Activated B cell treated with CpG ODN at 0.5 μM for 24 hours (primary cell): ENCODE measurements around the gene C4B. TPM values are rescaled to one million over a fixed set of nuclear protein-coding genes. Genes with fewer than 3 reads are reported as not detected.
"Not testable (repeated sequence)": the region's sequence is repeated elsewhere in the genome, so short reads cannot be mapped to it uniquely, and the experiment has no call there.

Source experiments
- ATAC-seq: fragments of 200-7000 bp; cut with Tn5 transposase; one replicate; pipeline ENCODE4 v1.10.0; 2021; ENCODE audit warnings: low read depth, mild to moderate bottlenecking, moderate library complexity
- CTCF ChIA-PET: fragments of 350-600 bp; sonication (Branson Sonifier 250); formaldehyde crosslinking; loops from one replicate; lab custom pipeline; 2021; ENCODE audit warnings: antibody characterized with exemption; lab: Charles Lee
- POLR2A ChIA-PET: fragments of 350-600 bp; sonication (Branson Sonifier 250); formaldehyde crosslinking; loops from one replicate; lab custom pipeline; 2021; ENCODE audit warnings: antibody characterized with exemption; lab: Charles Lee
- DNase-seq: peaks from one replicate; pipeline ENCODE4 v3.0.0; 2022
- H3K27ac Mint-ChIP-seq: one replicate; pipeline ENCODE4 v1.8.0; 2020; ENCODE audit warnings: mixed read lengths
- H3K27me3 Mint-ChIP-seq: one replicate; pipeline ENCODE4 v1.8.0; 2021; ENCODE audit warnings: mixed read lengths
- H3K36me3 Mint-ChIP-seq: one replicate; pipeline ENCODE4 v1.8.0; 2021; ENCODE audit warnings: low read depth, mixed read lengths
- H3K4me1 Mint-ChIP-seq: one replicate; pipeline ENCODE4 v1.8.0; 2021; ENCODE audit warnings: mixed read lengths
- H3K4me3 Mint-ChIP-seq: one replicate; pipeline ENCODE4 v1.8.0; 2020; ENCODE audit warnings: mild to moderate bottlenecking, mixed read lengths
- H3K9me3 Mint-ChIP-seq: one replicate; pipeline ENCODE4 v1.8.0; 2020; ENCODE audit warnings: mixed read lengths
- intact Hi-C: fragments of 100-400 bp; cut with micrococcal nuclease; formaldehyde crosslinking; loops from one replicate; pipeline ENCODE4 v1.15.1; 2024
- total RNA-seq: library from RNA; stranded (reverse); gene quantifications from 2 replicates; pipeline ENCODE4 v1.2.3, GENCODE V29; 2022
- TF ChIP-seq, protein P1 (sequence below): fragments of 200-600 bp; IDR thresholded peaks from one replicate; pipeline ENCODE4 v1.8.0; 2022; ENCODE audit warnings: antibody characterized with exemption, mild to moderate bottlenecking

The C4B gene
- total RNA-seq, 1 donor from 2014 or later: 5.3 TPM

DNA sequence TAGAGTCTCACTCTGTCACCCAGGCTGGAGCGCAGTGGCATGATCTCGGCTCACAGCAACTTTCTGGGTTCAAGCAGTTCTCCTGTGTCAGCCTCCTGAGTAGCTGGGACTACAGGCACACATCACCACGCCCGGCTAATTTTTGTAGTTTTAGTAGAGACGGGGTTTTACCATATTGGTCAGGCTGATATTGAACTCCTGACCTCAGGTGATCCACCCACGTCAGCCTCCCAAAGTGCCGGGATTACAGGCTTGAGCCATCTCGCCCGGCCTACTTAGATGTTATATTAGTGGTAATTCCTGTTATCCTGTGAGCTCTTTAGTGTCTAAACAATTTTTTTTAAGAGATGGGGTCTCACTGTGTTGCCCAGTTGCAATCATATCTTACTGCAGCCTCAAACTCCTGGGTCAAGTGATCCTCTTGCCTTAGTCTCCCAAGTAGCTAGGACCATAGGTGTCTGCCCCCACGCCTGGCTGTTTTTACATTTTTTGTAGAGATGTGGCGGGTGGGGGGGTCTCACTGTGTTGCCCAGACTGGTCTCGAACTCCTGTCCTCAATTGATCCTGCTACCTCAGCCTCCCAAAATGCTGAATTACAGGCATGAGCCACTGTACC is 36.7 kb upstream of the C4B start:
- peaks cover 15% of the 10 kb centered on the region for H3K36me3 Mint-ChIP-seq
- ATAC-seq: no peak
- no peak for DNase-seq
- TF ChIP-seq, protein P1, sequence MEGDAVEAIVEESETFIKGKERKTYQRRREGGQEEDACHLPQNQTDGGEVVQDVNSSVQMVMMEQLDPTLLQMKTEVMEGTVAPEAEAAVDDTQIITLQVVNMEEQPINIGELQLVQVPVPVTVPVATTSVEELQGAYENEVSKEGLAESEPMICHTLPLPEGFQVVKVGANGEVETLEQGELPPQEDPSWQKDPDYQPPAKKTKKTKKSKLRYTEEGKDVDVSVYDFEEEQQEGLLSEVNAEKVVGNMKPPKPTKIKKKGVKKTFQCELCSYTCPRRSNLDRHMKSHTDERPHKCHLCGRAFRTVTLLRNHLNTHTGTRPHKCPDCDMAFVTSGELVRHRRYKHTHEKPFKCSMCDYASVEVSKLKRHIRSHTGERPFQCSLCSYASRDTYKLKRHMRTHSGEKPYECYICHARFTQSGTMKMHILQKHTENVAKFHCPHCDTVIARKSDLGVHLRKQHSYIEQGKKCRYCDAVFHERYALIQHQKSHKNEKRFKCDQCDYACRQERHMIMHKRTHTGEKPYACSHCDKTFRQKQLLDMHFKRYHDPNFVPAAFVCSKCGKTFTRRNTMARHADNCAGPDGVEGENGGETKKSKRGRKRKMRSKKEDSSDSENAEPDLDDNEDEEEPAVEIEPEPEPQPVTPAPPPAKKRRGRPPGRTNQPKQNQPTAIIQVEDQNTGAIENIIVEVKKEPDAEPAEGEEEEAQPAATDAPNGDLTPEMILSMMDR: no peak
- CTCF ChIA-PET: no interaction called here
- no peak overlapping the region for H3K27ac Mint-ChIP-seq
- POLR2A ChIA-PET: interaction anchor here (1.2 kb wide), 1 partner anchor 19 kb away, joined by 3 read pairs; the partner anchor contains the start of genes NELFE and SKIC2
- no peaks in the 10 kb centered on the region for H3K27me3 Mint-ChIP-seq
- H3K9me3 Mint-ChIP-seq: no peaks in the 10 kb centered on the region
- intact Hi-C loops: loop anchor here (10.0 kb wide), 1 partner anchor 1227 kb away; the partner anchor contains the start of genes HSD17B8, RING1, RXRB and SLC39A7
- H3K4me1 Mint-ChIP-seq: peaks cover 8% of the 10 kb centered on the region
- no peak overlapping the region for H3K4me3 Mint-ChIP-seq

DNA sequence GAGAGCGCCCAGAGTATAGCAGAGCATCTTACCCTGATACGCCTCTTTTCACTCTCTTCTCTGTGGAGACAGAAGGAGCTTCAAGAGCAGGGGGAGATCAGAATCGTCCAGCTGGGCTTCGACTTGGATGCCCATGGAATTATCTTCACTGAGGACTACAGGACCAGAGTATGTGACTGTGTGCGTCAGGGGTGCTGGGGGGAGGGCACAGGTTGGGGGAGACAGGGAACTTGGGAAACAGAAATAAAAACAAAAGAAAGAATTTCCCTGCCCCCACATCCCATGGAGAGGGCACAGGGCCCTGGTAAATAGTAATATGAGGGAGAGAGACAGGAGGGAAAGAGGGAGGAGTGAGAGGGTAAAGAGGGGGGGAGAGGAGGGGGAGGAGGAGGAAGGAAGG is 35.8 kb upstream of the C4B start:
- DNase-seq: no peak
- no peak for ATAC-seq
- Mint-ChIP-seq H3K36me3 (peaks cover 15% of the 10 kb centered on the region), H3K27me3 (no peaks in the 10 kb centered on the region), H3K4me3 (no peak overlapping the region), H3K27ac (no peak overlapping the region), H3K4me1 (no peaks in the 10 kb centered on the region), H3K9me3 (no peaks in the 10 kb centered on the region)
- ChIA-PET POLR2A (interaction anchor here (1.2 kb wide), 1 partner anchor 20 kb away, joined by 3 read pairs; the partner anchor contains the start of genes NELFE and SKIC2), CTCF (no interaction called here)
- intact Hi-C loops: loop anchor here (10.0 kb wide), 1 partner anchor 1226 kb away; the partner anchor contains the start of genes HSD17B8, RING1, RXRB and SLC39A7
- TF ChIP-seq, protein P1: no peak

DNA sequence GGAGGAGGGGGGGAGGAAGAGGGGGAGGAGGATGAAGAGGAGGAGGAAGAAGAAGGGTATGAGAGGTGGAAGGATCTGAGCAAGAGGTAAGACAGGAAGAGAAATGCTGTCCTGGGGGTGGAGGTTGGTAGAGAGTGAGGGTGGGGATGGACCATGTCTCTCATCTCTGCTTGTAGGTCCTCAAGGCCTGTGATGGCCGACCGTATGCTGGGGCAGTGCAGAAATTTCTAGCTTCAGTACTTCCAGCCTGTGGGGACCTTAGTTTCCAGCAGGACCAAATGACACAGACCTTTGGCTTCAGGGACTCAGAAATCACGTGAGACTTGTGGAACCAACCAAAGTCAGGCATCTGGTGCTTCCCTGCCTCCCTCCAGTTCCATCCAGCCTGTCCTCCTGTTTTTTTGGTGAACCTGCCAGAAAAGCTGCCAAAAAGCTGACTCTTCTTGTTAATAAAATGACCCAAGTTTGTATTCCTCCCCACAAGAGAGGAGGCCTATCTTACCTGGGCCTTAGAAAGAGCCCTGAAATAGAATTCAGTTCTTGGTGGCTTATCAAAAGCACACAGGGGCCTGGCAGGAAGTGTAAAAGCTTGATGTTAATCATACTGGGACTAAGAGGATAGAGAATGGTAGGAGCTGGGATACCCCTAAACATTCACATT is 35.2 kb upstream of the C4B start:
- intact Hi-C loops: loop anchor here (10.0 kb wide), 1 partner anchor 1225 kb away; the partner anchor contains the start of genes HSD17B8, RING1, RXRB and SLC39A7
- Mint-ChIP-seq H3K9me3 (no peaks in the 10 kb centered on the region), H3K27me3 (no peaks in the 10 kb centered on the region), H3K4me3 (no peak overlapping the region), H3K27ac (no peak overlapping the region), H3K4me1 (no peaks in the 10 kb centered on the region), H3K36me3 (peaks cover 15% of the 10 kb centered on the region)
- POLR2A ChIA-PET: no interaction called here
- ATAC-seq (no peak), DNase-seq (no peak)
- TF ChIP-seq, protein P1: no peak
- CTCF ChIA-PET: no interaction called here

DNA sequence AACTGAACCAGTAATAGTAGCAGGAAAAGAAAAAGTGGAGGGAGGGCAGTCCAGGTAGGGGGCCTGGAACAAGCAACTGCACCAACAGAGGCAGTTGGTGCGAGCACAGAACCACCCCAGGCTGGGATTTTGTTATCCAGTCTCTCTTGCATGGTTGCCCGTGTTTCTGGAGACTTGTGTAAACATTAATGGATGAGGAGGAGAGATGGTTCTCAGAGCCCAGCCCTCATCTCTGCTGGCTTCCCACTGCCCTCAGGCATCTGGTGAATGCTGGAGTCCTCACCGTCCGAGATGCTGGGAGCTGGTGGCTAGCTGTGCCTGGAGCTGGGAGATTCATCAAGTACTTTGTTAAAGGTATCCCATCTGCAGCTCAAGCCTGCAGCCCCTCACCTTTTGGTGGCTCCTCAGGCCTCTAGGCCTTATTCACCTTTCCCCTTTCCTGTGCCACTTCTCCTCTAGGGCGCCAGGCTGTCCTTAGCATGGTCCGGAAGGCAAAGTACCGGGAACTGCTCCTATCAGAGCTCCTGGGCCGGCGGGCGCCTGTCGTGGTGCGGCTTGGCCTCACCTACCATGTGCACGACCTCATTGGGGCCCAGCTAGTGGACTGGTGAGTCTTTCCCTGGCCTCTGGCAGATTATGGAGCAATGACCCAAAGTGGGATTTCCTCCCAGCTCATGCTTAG is 34.3 kb upstream of the C4B start:
- H3K36me3 Mint-ChIP-seq: peaks cover 15% of the 10 kb centered on the region
- CTCF ChIA-PET, H3K27me3 Mint-ChIP-seq, ATAC-seq, H3K27ac Mint-ChIP-seq, H3K4me1 Mint-ChIP-seq, H3K9me3 Mint-ChIP-seq, POLR2A ChIA-PET, DNase-seq, H3K4me3 Mint-ChIP-seq, intact Hi-C loops: not testable (repeated sequence)

DNA sequence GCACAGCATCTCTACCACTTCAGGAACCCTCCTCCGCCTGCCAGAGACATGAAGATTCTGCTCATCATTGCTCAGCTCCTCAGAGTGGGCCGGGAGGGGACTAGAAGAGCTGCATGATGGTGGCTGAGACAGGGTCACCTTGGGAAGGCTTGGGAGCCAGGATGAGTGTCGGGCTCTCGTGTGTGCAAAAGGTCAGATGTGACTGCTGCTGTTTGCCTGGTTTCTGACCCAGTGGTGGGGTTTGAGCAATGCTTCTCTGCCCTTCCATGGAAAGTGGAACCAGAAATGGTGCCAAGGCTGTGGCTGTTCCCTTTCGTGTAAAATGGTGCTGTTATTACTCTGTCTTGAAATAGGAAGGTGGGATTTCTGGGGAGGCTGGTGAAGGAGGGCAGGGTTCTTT is 33.6 kb upstream of the C4B start:
- ATAC-seq, POLR2A ChIA-PET, H3K9me3 Mint-ChIP-seq, DNase-seq, intact Hi-C loops, H3K27me3 Mint-ChIP-seq, H3K27ac Mint-ChIP-seq, H3K4me3 Mint-ChIP-seq, H3K4me1 Mint-ChIP-seq, CTCF ChIA-PET: not testable (repeated sequence)
- H3K36me3 Mint-ChIP-seq: peaks cover 15% of the 10 kb centered on the region

DNA sequence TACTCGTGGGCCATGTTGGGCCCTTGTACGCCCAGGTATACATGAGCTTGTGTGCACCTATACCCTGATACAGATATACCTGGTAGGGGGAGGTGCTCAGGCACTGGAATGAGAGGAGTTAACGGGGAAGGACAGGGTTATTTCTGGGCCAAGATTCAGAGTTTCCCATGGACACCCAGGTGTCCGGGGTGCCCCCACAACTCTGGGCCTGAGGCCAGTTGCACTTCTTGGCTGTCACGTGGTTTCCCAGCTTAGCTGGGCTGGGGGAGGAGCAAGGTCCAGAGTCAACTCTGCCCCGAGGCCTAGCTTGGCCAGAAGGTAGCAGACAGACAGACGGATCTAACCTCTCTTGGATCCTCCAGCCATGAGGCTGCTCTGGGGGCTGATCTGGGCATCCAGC is 32.9 kb upstream of the C4B start, which contains the start of gene C4A:
Gene C4A (plus strand): TSS at position 314 of the 400 bp plus-strand sequence. CDS start 51 bp downstream, at position 365.
- DNase-seq, H3K27me3 Mint-ChIP-seq, ATAC-seq, CTCF ChIA-PET, H3K27ac Mint-ChIP-seq, intact Hi-C loops, H3K4me1 Mint-ChIP-seq, POLR2A ChIA-PET, H3K4me3 Mint-ChIP-seq, H3K9me3 Mint-ChIP-seq: not testable (repeated sequence)
- H3K36me3 Mint-ChIP-seq: peaks cover 15% of the 10 kb centered on the region

DNA sequence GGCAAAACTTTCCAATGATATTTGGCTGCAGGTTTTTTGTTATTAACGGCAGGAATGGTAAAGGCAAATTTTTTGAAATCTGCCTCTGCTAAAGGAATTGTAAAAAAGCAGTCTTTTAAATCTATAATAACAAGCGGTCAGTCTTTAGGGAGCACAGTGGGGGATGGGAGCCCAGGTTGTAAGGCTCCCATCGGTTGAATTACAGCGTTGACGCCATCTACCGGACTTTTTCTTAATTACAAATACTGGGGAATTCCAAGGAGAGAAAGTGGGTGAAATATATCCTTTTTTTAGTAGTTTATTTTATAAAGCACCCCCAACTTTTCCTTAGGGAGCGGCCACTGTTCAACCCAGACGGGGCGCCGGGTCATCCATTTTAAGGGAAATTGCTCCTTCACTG is 25.2 kb upstream of the C4B start:
- H3K4me1 Mint-ChIP-seq, H3K27ac Mint-ChIP-seq, H3K36me3 Mint-ChIP-seq, POLR2A ChIA-PET, DNase-seq, CTCF ChIA-PET, H3K4me3 Mint-ChIP-seq, ATAC-seq, intact Hi-C loops, H3K27me3 Mint-ChIP-seq, H3K9me3 Mint-ChIP-seq: not testable (repeated sequence)

DNA sequence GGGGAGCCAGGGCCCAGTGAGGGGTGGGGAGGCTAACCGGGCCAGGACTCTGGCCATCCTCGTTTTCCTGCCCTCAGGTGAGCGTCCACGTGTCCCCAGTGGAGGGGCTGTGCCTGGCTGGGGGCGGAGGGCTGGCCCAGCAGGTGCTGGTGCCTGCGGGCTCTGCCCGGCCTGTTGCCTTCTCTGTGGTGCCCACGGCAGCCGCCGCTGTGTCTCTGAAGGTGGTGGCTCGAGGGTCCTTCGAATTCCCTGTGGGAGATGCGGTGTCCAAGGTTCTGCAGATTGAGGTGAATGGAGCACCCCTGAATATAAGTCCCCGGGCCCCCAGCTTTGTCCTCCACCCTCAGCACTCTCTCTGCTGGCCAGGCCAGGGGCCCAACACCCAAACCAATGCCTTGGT is 20.2 kb upstream of the C4B start:
- H3K4me1 Mint-ChIP-seq, ATAC-seq, H3K27me3 Mint-ChIP-seq, H3K36me3 Mint-ChIP-seq, H3K9me3 Mint-ChIP-seq, intact Hi-C loops, H3K4me3 Mint-ChIP-seq, H3K27ac Mint-ChIP-seq, DNase-seq, CTCF ChIA-PET, POLR2A ChIA-PET: not testable (repeated sequence)

DNA sequence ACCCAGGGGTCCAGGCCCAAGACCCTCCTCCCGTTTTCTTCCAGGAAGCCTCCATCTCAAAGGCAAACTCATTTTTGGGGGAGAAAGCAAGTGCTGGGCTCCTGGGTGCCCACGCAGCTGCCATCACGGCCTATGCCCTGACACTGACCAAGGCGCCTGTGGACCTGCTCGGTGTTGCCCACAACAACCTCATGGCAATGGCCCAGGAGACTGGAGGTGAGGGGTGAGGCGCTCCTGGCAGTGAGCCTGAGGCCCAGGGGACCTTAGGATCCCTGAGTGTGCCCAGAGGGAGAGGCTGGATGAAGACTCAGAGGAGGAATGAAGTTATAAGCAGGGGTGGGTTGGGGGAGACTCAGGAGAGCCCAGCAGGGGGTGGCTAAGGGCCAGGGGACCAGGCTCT is 18.2 kb upstream of the C4B start:
- H3K9me3 Mint-ChIP-seq, DNase-seq, H3K4me1 Mint-ChIP-seq, H3K4me3 Mint-ChIP-seq, H3K27ac Mint-ChIP-seq, POLR2A ChIA-PET, ATAC-seq, CTCF ChIA-PET, H3K27me3 Mint-ChIP-seq, H3K36me3 Mint-ChIP-seq, intact Hi-C loops: not testable (repeated sequence)
